IMR-90 (cell line): ENCODE data around the gene C2orf92. TPM values are rescaled to one million over a fixed set of nuclear protein-coding genes. Genes with fewer than 3 reads are reported as not detected.
A peak's percentile ranks its signal among the peaks of the same experiment; 100 is the strongest.

ENCODE experiments used
- ATAC-seq: fragments of 200-7000 bp; cut with Tn5 transposase; 2 replicates; pipeline ENCODE4 v1.9.1; 2020; ENCODE audit warnings: low read depth, mild to moderate bottlenecking, moderate library complexity
- BruUV-seq: library from RNA; stranded (reverse); fragments of 400-500 nt; replicated peaks from 2 replicates; lab custom pipeline; 2021; lab: Mats Ljungman, UMichigan
- CTCF ChIA-PET: fragments of 300-600 bp; formaldehyde crosslinking; extraction: SDS; loops from one replicate; lab custom pipeline; 2021; ENCODE audit warnings: antibody characterized with exemption; lab: Yijun Ruan, JAX
- POLR2A ChIA-PET: fragments of 300-600 bp; sonication (Branson Sonifier 250); formaldehyde crosslinking; loops from one replicate; lab custom pipeline; 2022; ENCODE audit warnings: antibody characterized with exemption; ENCODE audit not compliant: unreplicated experiment; lab: Charles Lee
- DNase-seq: peaks from one replicate; pipeline ENCODE4 v3.0.0; 2013
- H2AFZ ChIP-seq: replicated peaks from 2 replicates; pipeline ENCODE3; 2013; ENCODE audit warnings: low read length, mild to moderate bottlenecking; ENCODE audit not compliant: poor library complexity
- H2AK5ac ChIP-seq: 2 replicates; pipeline ENCODE4 v1.6.1; 2013; ENCODE audit warnings: low read depth, low read length, inconsistent platforms
- H2AK9ac ChIP-seq: replicated peaks from 2 replicates; pipeline ENCODE3; 2013; ENCODE audit warnings: mild to moderate bottlenecking, low read depth, low read length, moderate library complexity; ENCODE audit not compliant: poor library complexity
- H2BK120ac ChIP-seq: 2 replicates; pipeline ENCODE4 v1.6.1; 2013; ENCODE audit warnings: low read depth, low read length, inconsistent platforms
- H2BK15ac ChIP-seq: 3 replicates; pipeline ENCODE4 v1.6.1; 2013; ENCODE audit warnings: low read depth, low read length, inconsistent platforms
- H2BK20ac ChIP-seq: 2 replicates; pipeline ENCODE4 v1.6.1; 2013; ENCODE audit warnings: low read depth, mild to moderate bottlenecking, inconsistent platforms, low read length, moderate library complexity
- H2BK5ac ChIP-seq: 2 replicates; pipeline ENCODE4 v1.6.1; 2013; ENCODE audit warnings: mild to moderate bottlenecking, low read depth, low read length, inconsistent platforms; ENCODE audit not compliant: poor library complexity, severe bottlenecking
- H3K14ac ChIP-seq: replicated peaks from 2 replicates; pipeline ENCODE4 v1.6.1; 2013; ENCODE audit warnings: low read depth, low read length, inconsistent platforms
- H3K18ac ChIP-seq: 2 replicates; pipeline ENCODE4 v1.6.1; 2013; ENCODE audit warnings: low read depth, low read length, control low read depth
- H3K23ac ChIP-seq: 2 replicates; pipeline ENCODE4 v1.6.1; 2013; ENCODE audit warnings: low read depth, low read length, inconsistent platforms
- H3K27ac ChIP-seq: 2 replicates; pipeline ENCODE4 v1.5.1; 2013; ENCODE audit warnings: mild to moderate bottlenecking, control low read depth, low read length; ENCODE audit not compliant: insufficient read depth
- H3K27me3 ChIP-seq: 2 replicates; pipeline ENCODE4 v1.6.1; 2013; ENCODE audit warnings: low read length; ENCODE audit not compliant: control insufficient read depth, insufficient read depth
- H3K36me3 ChIP-seq: 2 replicates; pipeline ENCODE4 v1.6.1; 2013; ENCODE audit warnings: low read length, mixed read lengths; ENCODE audit not compliant: control insufficient read depth, insufficient read depth
- H3K4ac ChIP-seq: 2 replicates; pipeline ENCODE4 v1.6.1; 2013; ENCODE audit warnings: low read depth, low read length, inconsistent platforms
- H3K4me1 ChIP-seq: 2 replicates; pipeline ENCODE4 v1.6.1; 2013; ENCODE audit warnings: low read length, mixed read lengths; ENCODE audit not compliant: control insufficient read depth, insufficient read depth
- H3K4me2 ChIP-seq: 2 replicates; pipeline ENCODE4 v1.6.1; 2013; ENCODE audit warnings: low read depth, mild to moderate bottlenecking, control low read depth, low read length, moderate library complexity
- H3K4me3 ChIP-seq: 2 replicates; pipeline ENCODE4 v1.5.1; 2013; ENCODE audit warnings: low read depth, mild to moderate bottlenecking, control low read depth, low read length, moderate library complexity; ENCODE audit not compliant: insufficient read depth
- H3K56ac ChIP-seq: 2 replicates; pipeline ENCODE4 v1.6.1; 2013; ENCODE audit warnings: low read length, inconsistent platforms; ENCODE audit not compliant: insufficient read depth; ENCODE audit errors: extremely low read depth
- H3K79me1 ChIP-seq, 2 experiments: 2 replicates each; pipeline ENCODE4 v1.6.1; 2013; ENCODE audit warnings: low read length in 2 of 2, inconsistent platforms in 1 of 2, low read depth in 1 of 2
- H3K9ac ChIP-seq: 2 replicates; pipeline ENCODE4 v1.6.1; 2013; ENCODE audit warnings: low read depth, low read length, control low read depth
- H3K9me1 ChIP-seq: 2 replicates; pipeline ENCODE4 v1.6.1; 2013; ENCODE audit warnings: low read length, inconsistent platforms; ENCODE audit not compliant: insufficient read depth
- H3K9me3 ChIP-seq: 2 replicates; pipeline ENCODE4 v1.6.1; 2013; ENCODE audit warnings: low read length; ENCODE audit not compliant: control insufficient read depth, insufficient read depth
- H4K20me1 ChIP-seq: 2 replicates; pipeline ENCODE4 v1.6.1; 2013; ENCODE audit warnings: low read length, inconsistent platforms; ENCODE audit not compliant: insufficient read depth
- H4K5ac ChIP-seq: 2 replicates; pipeline ENCODE4 v1.6.1; 2013; ENCODE audit warnings: mild to moderate bottlenecking, low read depth, low read length, control low read depth
- H4K8ac ChIP-seq, 2 experiments: 2 replicates each; pipeline ENCODE4 v1.6.1; 2013; ENCODE audit warnings: low read depth in 2 of 2, low read length in 2 of 2, control low read depth in 1 of 2, inconsistent platforms in 1 of 2
- H4K91ac ChIP-seq: 2 replicates; pipeline ENCODE4 v1.6.1; 2013; ENCODE audit warnings: low read depth, low read length, inconsistent platforms; ENCODE audit not compliant: insufficient read depth
- BHLHE40 ChIP-seq: fragments of 150-350 bp; IDR thresholded peaks from 2 replicates; pipeline ENCODE4 v1.6.1; 2016; ENCODE audit warnings: mild to moderate bottlenecking, low read depth, low read length
- CEBPB ChIP-seq: IDR thresholded peaks from 2 replicates; pipeline ENCODE4 v1.6.1; 2012; ENCODE audit warnings: low read depth, low read length, improper control_type of control experiment
- MXI1 ChIP-seq: IDR thresholded peaks from 2 replicates; pipeline ENCODE4 v1.6.1; 2012; ENCODE audit warnings: low read depth, mild to moderate bottlenecking, low read length, moderate library complexity, borderline replicate concordance
- POLR2A ChIP-seq: IDR thresholded peaks from 2 replicates; pipeline ENCODE4 v1.6.1; 2012; ENCODE audit warnings: mild to moderate bottlenecking, low read depth, low read length
- RAD21 ChIP-seq: IDR thresholded peaks from 2 replicates; pipeline ENCODE4 v1.6.1; 2012; ENCODE audit warnings: low read length, improper control_type of control experiment
- RFX5 ChIP-seq: IDR thresholded peaks from 2 replicates; pipeline ENCODE4 v1.8.0; 2012; ENCODE audit warnings: low read depth, mild to moderate bottlenecking, low read length, moderate library complexity
- SMC3 ChIP-seq: fragments of 150-350 bp; IDR thresholded peaks from 2 replicates; pipeline ENCODE4 v1.6.1; 2016; ENCODE audit warnings: low read depth, mild to moderate bottlenecking, antibody characterized with exemption, low read length, moderate library complexity
- USF2 ChIP-seq: fragments of 150-350 bp; IDR thresholded peaks from 2 replicates; pipeline ENCODE4 v1.6.1; 2017; ENCODE audit warnings: mild to moderate bottlenecking, antibody characterized with exemption, low read length, low read depth
- WGBS, 2 experiments: methylation state at CpG; one replicate each; pipeline versions ENCODE4 v1.1.5 to v1.1.7; 2013; ENCODE audit warnings: missing lambda C conversion rate in 2 of 2; ENCODE audit not compliant: insufficient read length in 1 of 2; ENCODE audit errors: extremely low coverage in 2 of 2; 5-methylcytosine and 5-hydroxymethylcytosine counted together
- dilution Hi-C: fragments of 300-500 bp; cut with HindIII; formaldehyde crosslinking; loops from one replicate; pipeline ENCODE4 v1.14.3; 2018; ENCODE audit warnings: low sequenced_read_pairs; ENCODE audit not compliant: unreplicated experiment
- in situ Hi-C: fragments of 300-500 bp; cut with MboI; formaldehyde crosslinking; loops from 3 replicates; pipeline ENCODE4 v1.14.3; 2019; ENCODE audit warnings: low sequenced_read_pairs, inconsistent platforms, mixed read lengths
- intact Hi-C: fragments of 100-400 bp; cut with micrococcal nuclease; formaldehyde crosslinking; loops from 2 replicates; pipeline ENCODE4 v1.10.0; 2022
- polyA plus RNA-seq, 3 experiments: library from polyadenylated mRNA; depleted of rRNA; stranded (reverse); fragments of >200 nt; gene quantifications; 2 replicates each; pipeline ENCODE4 v1.2.3, GENCODE V29; 2012; ENCODE audit warnings: low replicate concordance in 1 of 3
- total RNA-seq: library from RNA; depleted of rRNA; stranded (reverse); fragments of >200 nt; gene quantifications from 2 replicates; pipeline ENCODE4 v1.2.3, GENCODE V29; 2012

Gene C2orf92
- total and polyA plus RNA-seq, 2 of the 4 experiments (the other 2 are of a cell fraction) = 0.90 to 2.5 TPM

GRCh38 chr2:97743913-97744312 lies 74.4 kb downstream of the C2orf92 start:
- Histone ChIP-seq H3K4ac (no peak overlapping the region), H2BK120ac (no peak overlapping the region), H4K20me1 (no peaks in the 10 kb centered on the region), H3K4me1 (peaks cover 4% of the 10 kb centered on the region; the same call in 1 of the 2 replicates), H2AK9ac (peak overlapping the region; percentile 3), H3K9ac (no peak overlapping the region), H3K18ac (no peak overlapping the region), H3K27me3 (no peaks in the 10 kb centered on the region), H3K79me1 (no peaks in the 10 kb centered on the region), H2BK5ac (no peak overlapping the region), H3K56ac (no peak overlapping the region), H2BK20ac (no peak overlapping the region), H3K23ac (no peak overlapping the region), H2AFZ (no peak overlapping the region), H3K27ac (no peak overlapping the region), H3K4me3 (no peak overlapping the region), H4K5ac (no peak overlapping the region), H2BK15ac (no peak overlapping the region), H3K9me1 (peaks cover 3% of the 10 kb centered on the region; the same call in 1 of the 2 replicates), H3K4me2 (no peak overlapping the region), H4K8ac (no peak overlapping the region), H3K14ac (no peak overlapping the region), H2AK5ac (no peak overlapping the region), H4K91ac (no peak overlapping the region), H3K36me3 (0 out of 2 replicates have a peak, but pooled peaks cover 2% of the 10 kb centered on the region), H3K9me3 (no peaks in the 10 kb centered on the region)
- ATAC-seq (no peak), DNase-seq (no peak)
- CTCF ChIA-PET = interaction anchor here (1.1 kb wide), 1 partner anchor 9 kb away, joined by 3 read pairs; no protein-coding TSS in a partner anchor
- WGBS, 2 experiments = no CpG with 5 or more reads among the region's 6 CpGs
- POLR2A ChIA-PET = no interaction called here
- in situ Hi-C loops (no loop called here), dilution Hi-C loops (no loop called here), intact Hi-C loops (no loop called here)
- no TSS peak for BruUV-seq
- no peak for TF ChIP-seq RAD21
- no peak for TF ChIP-seq POLR2A
- TF ChIP-seq RFX5 = no peak
- no peak for TF ChIP-seq USF2
- no peak for TF ChIP-seq CEBPB
- TF ChIP-seq BHLHE40 = no peak
- TF ChIP-seq MXI1 = no peak
- no peak for TF ChIP-seq SMC3
